A673 (cell line): ENCODE data around the gene TLNRD1.

Experiments used
- EZH2 ChIP-seq: fragments of 200-600 bp; sonication (generic); IDR thresholded peaks from 2 replicates; pipeline ENCODE4 v1.6.1; 2017; ENCODE audit warnings: borderline replicate concordance, low read depth, mild to moderate bottlenecking, mixed read lengths, antibody characterized with exemption, low read length; ENCODE audit not compliant: poor library complexity, severe bottlenecking
- TF ChIP-seq, protein P1 (sequence below): fragments of 300-800, 200-600 bp; sonication (generic); conservative IDR thresholded peaks from 2 replicates; pipeline ENCODE4 v1.5.1; 2017; ENCODE audit warnings: low read depth, mild to moderate bottlenecking, antibody characterized with exemption, low read length, moderate library complexity, mixed read lengths

DNA sequence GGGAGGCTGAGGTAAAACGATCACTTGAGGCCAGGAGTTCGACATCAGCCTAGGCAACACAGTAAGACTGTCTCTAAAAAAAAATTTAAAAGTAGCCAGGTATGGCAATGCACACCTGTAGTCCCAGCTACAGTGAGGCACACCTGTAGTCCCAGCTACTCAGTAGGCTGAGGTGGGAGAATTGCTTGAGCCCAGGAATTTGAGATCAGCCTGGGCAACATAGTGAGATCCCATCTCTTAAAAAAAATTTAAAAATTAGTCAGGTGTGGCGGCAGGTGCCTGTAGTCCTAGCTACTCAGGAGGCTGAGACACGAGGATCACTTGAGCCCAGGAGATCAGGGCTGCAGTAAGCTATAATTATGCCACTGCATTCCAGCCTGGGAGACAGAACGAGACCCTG is 17.9 kb upstream of the TLNRD1 start:
- TF ChIP-seq, protein P1, sequence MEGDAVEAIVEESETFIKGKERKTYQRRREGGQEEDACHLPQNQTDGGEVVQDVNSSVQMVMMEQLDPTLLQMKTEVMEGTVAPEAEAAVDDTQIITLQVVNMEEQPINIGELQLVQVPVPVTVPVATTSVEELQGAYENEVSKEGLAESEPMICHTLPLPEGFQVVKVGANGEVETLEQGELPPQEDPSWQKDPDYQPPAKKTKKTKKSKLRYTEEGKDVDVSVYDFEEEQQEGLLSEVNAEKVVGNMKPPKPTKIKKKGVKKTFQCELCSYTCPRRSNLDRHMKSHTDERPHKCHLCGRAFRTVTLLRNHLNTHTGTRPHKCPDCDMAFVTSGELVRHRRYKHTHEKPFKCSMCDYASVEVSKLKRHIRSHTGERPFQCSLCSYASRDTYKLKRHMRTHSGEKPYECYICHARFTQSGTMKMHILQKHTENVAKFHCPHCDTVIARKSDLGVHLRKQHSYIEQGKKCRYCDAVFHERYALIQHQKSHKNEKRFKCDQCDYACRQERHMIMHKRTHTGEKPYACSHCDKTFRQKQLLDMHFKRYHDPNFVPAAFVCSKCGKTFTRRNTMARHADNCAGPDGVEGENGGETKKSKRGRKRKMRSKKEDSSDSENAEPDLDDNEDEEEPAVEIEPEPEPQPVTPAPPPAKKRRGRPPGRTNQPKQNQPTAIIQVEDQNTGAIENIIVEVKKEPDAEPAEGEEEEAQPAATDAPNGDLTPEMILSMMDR, result no peak
- no peak for TF ChIP-seq EZH2
